Measurements from ENCODE around the gene LAMB1. TPM values are rescaled to one million over a fixed set of nuclear protein-coding genes. Genes with fewer than 3 reads are reported as not detected.
A peak's percentile ranks its signal among the peaks of the same experiment; 100 is the strongest.

The LAMB1 gene
- total and polyA plus RNA-seq, 2 experiments from 2014 or later, result 284 to 323 TPM

GRCh38 chr7:107980671-107981190 is 22.2 kb downstream of the LAMB1 start:
- Histone ChIP-seq H3K9me3 (ENCODE audit: low read depth) (no peaks in the 10 kb centered on the region), H4K20me1 (ENCODE audit: insufficient read depth, poor library complexity, severe bottlenecking) (no peaks in the 10 kb centered on the region), H3K27ac (peak overlapping the region; percentile 13), H3K4me3 (no peak overlapping the region), H3K4me1 (ENCODE audit: insufficient read depth) (peaks cover 8% of the 10 kb centered on the region), H3K36me3 (replicated peaks; ENCODE audit: insufficient read depth, low read depth) (peaks cover 8% of the 10 kb centered on the region), H3K79me2 (peaks cover 39% of the 10 kb centered on the region), H3K4me2 (no peak overlapping the region), H3K27me3 (no peaks in the 10 kb centered on the region), H2AFZ (no peak overlapping the region), H3K9me2 (replicated peaks; ENCODE audit: insufficient read depth) (no peaks in the 10 kb centered on the region)
- WGBS (ENCODE audit: low lambda C conversion rate, missing lambda C conversion rate), result 95% methylated on average over 8 of the region's 8 CpGs
- TF ChIP-seq EZH2phosphoT487 (IDR thresholded peaks at IDR 0.05; ENCODE audit: low read depth, severe bottlenecking, unreplicated experiment), result no peak
- TF ChIP-seq EZH2 (IDR thresholded peaks at IDR 0.05; ENCODE audit: borderline replicate concordance), result no peak
- TF ChIP-seq CTCF (IDR thresholded peaks at IDR 0.05; ENCODE audit: poor library complexity), result no peak
- DNase-seq (ENCODE audit: low spot score), result no peak

- Histone ChIP-seq H3K4me2 (no peak overlapping the region), H4K20me1 (ENCODE audit: insufficient read depth, poor library complexity, severe bottlenecking) (no peaks in the 10 kb centered on the region), H3K4me1 (ENCODE audit: insufficient read depth) (peaks cover 8% of the 10 kb centered on the region), H3K79me2 (peaks cover 37% of the 10 kb centered on the region), H3K9me2 (replicated peaks; ENCODE audit: insufficient read depth) (no peaks in the 10 kb centered on the region), H3K36me3 (replicated peaks; ENCODE audit: insufficient read depth, low read depth) (peaks cover 8% of the 10 kb centered on the region), H3K4me3 (no peak overlapping the region), H3K9me3 (ENCODE audit: low read depth) (no peaks in the 10 kb centered on the region), H2AFZ (no peak overlapping the region), H3K27ac (peak overlapping the region; percentile 13), H3K27me3 (no peaks in the 10 kb centered on the region)
- no peak for DNase-seq (ENCODE audit: low spot score)
- 91% methylated on average over 3 of the region's 3 CpGs for WGBS (ENCODE audit: low lambda C conversion rate, missing lambda C conversion rate)
- TF ChIP-seq EZH2phosphoT487 (IDR thresholded peaks at IDR 0.05; ENCODE audit: low read depth, severe bottlenecking, unreplicated experiment), result no peak
- TF ChIP-seq CTCF (IDR thresholded peaks at IDR 0.05; ENCODE audit: poor library complexity), result no peak
- TF ChIP-seq EZH2 (IDR thresholded peaks at IDR 0.05; ENCODE audit: borderline replicate concordance), result no peak
Measured at GRCh38 chr7:107980171-107980570, 22.8 kb downstream of the LAMB1 start.

GRCh38 chr7:107978815-107979408 is 24.0 kb downstream of the LAMB1 start:
- Histone ChIP-seq H4K20me1 (ENCODE audit: insufficient read depth, poor library complexity, severe bottlenecking) (no peaks in the 10 kb centered on the region), H3K27ac (peak overlapping the region; percentile 55)
- 80% methylated on average over 5 of the region's 5 CpGs for WGBS (ENCODE audit: low lambda C conversion rate, missing lambda C conversion rate)

More at GRCh38 chr7:107978815-107979408, 24.0 kb downstream of the LAMB1 start:
- Histone ChIP-seq H3K9me3 (ENCODE audit: low read depth) (no peaks in the 10 kb centered on the region), H3K27me3 (no peaks in the 10 kb centered on the region), H3K4me2 (no peak overlapping the region), H3K4me1 (ENCODE audit: insufficient read depth) (peaks cover 9% of the 10 kb centered on the region), H3K9me2 (replicated peaks; ENCODE audit: insufficient read depth) (no peaks in the 10 kb centered on the region), H3K4me3 (no peak overlapping the region), H3K36me3 (replicated peaks; ENCODE audit: insufficient read depth, low read depth) (no peaks in the 10 kb centered on the region), H2AFZ (no peak overlapping the region), H3K79me2 (peaks cover 26% of the 10 kb centered on the region)
- DNase-seq (ENCODE audit: low spot score), result no peak
- TF ChIP-seq EZH2phosphoT487 (IDR thresholded peaks at IDR 0.05; ENCODE audit: low read depth, severe bottlenecking, unreplicated experiment), result no peak
- TF ChIP-seq CTCF (IDR thresholded peaks at IDR 0.05; ENCODE audit: poor library complexity), result no peak
- no peak for TF ChIP-seq EZH2 (IDR thresholded peaks at IDR 0.05; ENCODE audit: borderline replicate concordance)
